ENCODE results near the gene COL15A1.

DNA sequence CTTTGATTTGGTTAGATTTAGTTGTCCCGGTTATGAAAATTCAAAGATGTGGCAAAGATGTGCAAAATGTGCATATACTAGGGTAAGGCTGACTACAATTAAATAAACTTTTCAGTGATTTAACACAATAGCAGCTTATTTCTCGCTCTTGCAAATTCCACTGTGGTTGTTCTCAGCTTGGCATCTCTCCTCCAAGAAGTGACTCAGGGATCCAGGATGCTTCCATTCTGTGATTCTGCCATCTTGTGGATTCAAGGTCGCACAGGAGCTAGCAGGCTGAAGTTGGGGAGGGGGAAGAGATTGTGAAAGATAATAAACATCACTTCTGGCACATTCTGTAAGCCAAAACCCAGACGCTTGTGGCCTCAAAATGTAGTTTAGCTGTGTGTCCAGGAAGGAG lies 101.1 kb downstream of the COL15A1 start:
- no peak for TF ChIP-seq POLR2A (IDR thresholded peaks at IDR 0.05; ENCODE audit: low read depth)
- TF ChIP-seq, protein P1, sequence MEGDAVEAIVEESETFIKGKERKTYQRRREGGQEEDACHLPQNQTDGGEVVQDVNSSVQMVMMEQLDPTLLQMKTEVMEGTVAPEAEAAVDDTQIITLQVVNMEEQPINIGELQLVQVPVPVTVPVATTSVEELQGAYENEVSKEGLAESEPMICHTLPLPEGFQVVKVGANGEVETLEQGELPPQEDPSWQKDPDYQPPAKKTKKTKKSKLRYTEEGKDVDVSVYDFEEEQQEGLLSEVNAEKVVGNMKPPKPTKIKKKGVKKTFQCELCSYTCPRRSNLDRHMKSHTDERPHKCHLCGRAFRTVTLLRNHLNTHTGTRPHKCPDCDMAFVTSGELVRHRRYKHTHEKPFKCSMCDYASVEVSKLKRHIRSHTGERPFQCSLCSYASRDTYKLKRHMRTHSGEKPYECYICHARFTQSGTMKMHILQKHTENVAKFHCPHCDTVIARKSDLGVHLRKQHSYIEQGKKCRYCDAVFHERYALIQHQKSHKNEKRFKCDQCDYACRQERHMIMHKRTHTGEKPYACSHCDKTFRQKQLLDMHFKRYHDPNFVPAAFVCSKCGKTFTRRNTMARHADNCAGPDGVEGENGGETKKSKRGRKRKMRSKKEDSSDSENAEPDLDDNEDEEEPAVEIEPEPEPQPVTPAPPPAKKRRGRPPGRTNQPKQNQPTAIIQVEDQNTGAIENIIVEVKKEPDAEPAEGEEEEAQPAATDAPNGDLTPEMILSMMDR (IDR thresholded peaks at IDR 0.05): no peak
- TF ChIP-seq POLR2AphosphoS5 (IDR thresholded peaks at IDR 0.05): no peak

Measured in esophagus muscularis mucosa (tissue), 3 donors.